IMR-90 (cell line): ENCODE measurements around the gene CRYGN. TPM values are rescaled to one million over a fixed set of nuclear protein-coding genes. Genes with fewer than 3 reads are reported as not detected.

Source experiments
- ATAC-seq: fragments of 200-7000 bp; cut with Tn5 transposase; 2 replicates; pipeline ENCODE4 v1.9.1; 2020; ENCODE audit warnings: low read depth, mild to moderate bottlenecking, moderate library complexity
- BruUV-seq: library from RNA; stranded (reverse); fragments of 400-500 nt; replicated peaks from 2 replicates; lab custom pipeline; 2021; lab: Mats Ljungman, UMichigan
- CTCF ChIA-PET: fragments of 300-600 bp; formaldehyde crosslinking; extraction: SDS; loops from one replicate; lab custom pipeline; 2021; ENCODE audit warnings: antibody characterized with exemption; lab: Yijun Ruan, JAX
- POLR2A ChIA-PET: fragments of 300-600 bp; sonication (Branson Sonifier 250); formaldehyde crosslinking; loops from one replicate; lab custom pipeline; 2022; ENCODE audit warnings: antibody characterized with exemption; ENCODE audit not compliant: unreplicated experiment; lab: Charles Lee
- DNase-seq: peaks from one replicate; pipeline ENCODE4 v3.0.0; 2013
- H2AFZ ChIP-seq: replicated peaks from 2 replicates; pipeline ENCODE3; 2013; ENCODE audit warnings: low read length, mild to moderate bottlenecking; ENCODE audit not compliant: poor library complexity
- H2AK5ac ChIP-seq: 2 replicates; pipeline ENCODE4 v1.6.1; 2013; ENCODE audit warnings: low read depth, low read length, inconsistent platforms
- H2AK9ac ChIP-seq: replicated peaks from 2 replicates; pipeline ENCODE3; 2013; ENCODE audit warnings: mild to moderate bottlenecking, low read depth, low read length, moderate library complexity; ENCODE audit not compliant: poor library complexity
- H2BK120ac ChIP-seq: 2 replicates; pipeline ENCODE4 v1.6.1; 2013; ENCODE audit warnings: low read depth, low read length, inconsistent platforms
- H2BK15ac ChIP-seq: 3 replicates; pipeline ENCODE4 v1.6.1; 2013; ENCODE audit warnings: low read depth, low read length, inconsistent platforms
- H2BK20ac ChIP-seq: 2 replicates; pipeline ENCODE4 v1.6.1; 2013; ENCODE audit warnings: low read depth, mild to moderate bottlenecking, inconsistent platforms, low read length, moderate library complexity
- H2BK5ac ChIP-seq: 2 replicates; pipeline ENCODE4 v1.6.1; 2013; ENCODE audit warnings: mild to moderate bottlenecking, low read depth, low read length, inconsistent platforms; ENCODE audit not compliant: poor library complexity, severe bottlenecking
- H3K14ac ChIP-seq: replicated peaks from 2 replicates; pipeline ENCODE4 v1.6.1; 2013; ENCODE audit warnings: low read depth, low read length, inconsistent platforms
- H3K18ac ChIP-seq: 2 replicates; pipeline ENCODE4 v1.6.1; 2013; ENCODE audit warnings: low read depth, low read length, control low read depth
- H3K23ac ChIP-seq: 2 replicates; pipeline ENCODE4 v1.6.1; 2013; ENCODE audit warnings: low read depth, low read length, inconsistent platforms
- H3K27ac ChIP-seq: 2 replicates; pipeline ENCODE4 v1.5.1; 2013; ENCODE audit warnings: mild to moderate bottlenecking, control low read depth, low read length; ENCODE audit not compliant: insufficient read depth
- H3K27me3 ChIP-seq: 2 replicates; pipeline ENCODE4 v1.6.1; 2013; ENCODE audit warnings: low read length; ENCODE audit not compliant: control insufficient read depth, insufficient read depth
- H3K36me3 ChIP-seq: 2 replicates; pipeline ENCODE4 v1.6.1; 2013; ENCODE audit warnings: low read length, mixed read lengths; ENCODE audit not compliant: control insufficient read depth, insufficient read depth
- H3K4ac ChIP-seq: 2 replicates; pipeline ENCODE4 v1.6.1; 2013; ENCODE audit warnings: low read depth, low read length, inconsistent platforms
- H3K4me1 ChIP-seq: 2 replicates; pipeline ENCODE4 v1.6.1; 2013; ENCODE audit warnings: low read length, mixed read lengths; ENCODE audit not compliant: control insufficient read depth, insufficient read depth
- H3K4me2 ChIP-seq: 2 replicates; pipeline ENCODE4 v1.6.1; 2013; ENCODE audit warnings: low read depth, mild to moderate bottlenecking, control low read depth, low read length, moderate library complexity
- H3K4me3 ChIP-seq: 2 replicates; pipeline ENCODE4 v1.5.1; 2013; ENCODE audit warnings: low read depth, mild to moderate bottlenecking, control low read depth, low read length, moderate library complexity; ENCODE audit not compliant: insufficient read depth
- H3K56ac ChIP-seq: 2 replicates; pipeline ENCODE4 v1.6.1; 2013; ENCODE audit warnings: low read length, inconsistent platforms; ENCODE audit not compliant: insufficient read depth; ENCODE audit errors: extremely low read depth
- H3K79me1 ChIP-seq, 2 experiments: 2 replicates each; pipeline ENCODE4 v1.6.1; 2013; ENCODE audit warnings: low read length in 2 of 2, inconsistent platforms in 1 of 2, low read depth in 1 of 2
- H3K9ac ChIP-seq: 2 replicates; pipeline ENCODE4 v1.6.1; 2013; ENCODE audit warnings: low read depth, low read length, control low read depth
- H3K9me1 ChIP-seq: 2 replicates; pipeline ENCODE4 v1.6.1; 2013; ENCODE audit warnings: low read length, inconsistent platforms; ENCODE audit not compliant: insufficient read depth
- H3K9me3 ChIP-seq: 2 replicates; pipeline ENCODE4 v1.6.1; 2013; ENCODE audit warnings: low read length; ENCODE audit not compliant: control insufficient read depth, insufficient read depth
- H4K20me1 ChIP-seq: 2 replicates; pipeline ENCODE4 v1.6.1; 2013; ENCODE audit warnings: low read length, inconsistent platforms; ENCODE audit not compliant: insufficient read depth
- H4K5ac ChIP-seq: 2 replicates; pipeline ENCODE4 v1.6.1; 2013; ENCODE audit warnings: mild to moderate bottlenecking, low read depth, low read length, control low read depth
- H4K8ac ChIP-seq, 2 experiments: 2 replicates each; pipeline ENCODE4 v1.6.1; 2013; ENCODE audit warnings: low read depth in 2 of 2, low read length in 2 of 2, control low read depth in 1 of 2, inconsistent platforms in 1 of 2
- H4K91ac ChIP-seq: 2 replicates; pipeline ENCODE4 v1.6.1; 2013; ENCODE audit warnings: low read depth, low read length, inconsistent platforms; ENCODE audit not compliant: insufficient read depth
- CTCF ChIP-seq: conservative IDR thresholded peaks from 2 replicates; pipeline ENCODE4 v1.5.1; 2012; ENCODE audit warnings: mild to moderate bottlenecking, low read depth, low read length, improper control_type of control experiment
- ELK1 ChIP-seq: fragments of 150-350 bp; IDR thresholded peaks from 2 replicates; pipeline ENCODE4 v1.6.1; 2016; ENCODE audit warnings: low read depth, mild to moderate bottlenecking, low read length, moderate library complexity, borderline replicate concordance
- FOS ChIP-seq: fragments of 150-350 bp; IDR thresholded peaks from 2 replicates; pipeline ENCODE4 v1.6.1; 2016; ENCODE audit warnings: low read depth, low read length
- MAZ ChIP-seq: IDR thresholded peaks from 2 replicates; pipeline ENCODE4 v1.6.1; 2012; ENCODE audit warnings: low read depth, mild to moderate bottlenecking, low read length, improper control_type of control experiment, moderate library complexity, borderline replicate concordance
- MXI1 ChIP-seq: IDR thresholded peaks from 2 replicates; pipeline ENCODE4 v1.6.1; 2012; ENCODE audit warnings: low read depth, mild to moderate bottlenecking, low read length, moderate library complexity, borderline replicate concordance
- POLR2A ChIP-seq: IDR thresholded peaks from 2 replicates; pipeline ENCODE4 v1.6.1; 2012; ENCODE audit warnings: mild to moderate bottlenecking, low read depth, low read length
- RFX5 ChIP-seq: IDR thresholded peaks from 2 replicates; pipeline ENCODE4 v1.8.0; 2012; ENCODE audit warnings: low read depth, mild to moderate bottlenecking, low read length, moderate library complexity
- USF2 ChIP-seq: fragments of 150-350 bp; IDR thresholded peaks from 2 replicates; pipeline ENCODE4 v1.6.1; 2017; ENCODE audit warnings: mild to moderate bottlenecking, antibody characterized with exemption, low read length, low read depth
- WGBS, 2 experiments: methylation state at CpG; one replicate each; pipeline versions ENCODE4 v1.1.5 to v1.1.7; 2013; ENCODE audit warnings: missing lambda C conversion rate in 2 of 2; ENCODE audit not compliant: insufficient read length in 1 of 2; ENCODE audit errors: extremely low coverage in 2 of 2; 5-methylcytosine and 5-hydroxymethylcytosine counted together
- dilution Hi-C: fragments of 300-500 bp; cut with HindIII; formaldehyde crosslinking; loops from one replicate; pipeline ENCODE4 v1.14.3; 2018; ENCODE audit warnings: low sequenced_read_pairs; ENCODE audit not compliant: unreplicated experiment
- in situ Hi-C: fragments of 300-500 bp; cut with MboI; formaldehyde crosslinking; loops from 3 replicates; pipeline ENCODE4 v1.14.3; 2019; ENCODE audit warnings: low sequenced_read_pairs, inconsistent platforms, mixed read lengths
- intact Hi-C: fragments of 100-400 bp; cut with micrococcal nuclease; formaldehyde crosslinking; loops from 2 replicates; pipeline ENCODE4 v1.10.0; 2022
- polyA plus RNA-seq, 3 experiments: library from polyadenylated mRNA; depleted of rRNA; stranded (reverse); fragments of >200 nt; gene quantifications; 2 replicates each; pipeline ENCODE4 v1.2.3, GENCODE V29; 2012; ENCODE audit warnings: low replicate concordance in 1 of 3
- total RNA-seq: library from RNA; depleted of rRNA; stranded (reverse); fragments of >200 nt; gene quantifications from 2 replicates; pipeline ENCODE4 v1.2.3, GENCODE V29; 2012

CRYGN gene
- total and polyA plus RNA-seq, 2 of the 4 experiments (the other 2 are of a cell fraction), result not detected

GRCh38 chr7:151449990-151450389, 10.0 kb upstream of the CRYGN start:
- no peaks in the 10 kb centered on the region for H3K9me3 ChIP-seq
- no peak overlapping the region for H2BK5ac ChIP-seq
- H3K27ac ChIP-seq, result no peak overlapping the region
- no peak overlapping the region for H3K4ac ChIP-seq
- H3K14ac ChIP-seq, result no peak overlapping the region
- no peak overlapping the region for H3K56ac ChIP-seq
- no peak overlapping the region for H4K8ac ChIP-seq
- no peak overlapping the region for H2BK120ac ChIP-seq
- in situ Hi-C loops (loop anchor here (5.0 to 25.0 kb wide), 2 partner anchors 83 to 312 kb away; no protein-coding TSS in a partner anchor), intact Hi-C loops (no loop called here), dilution Hi-C loops (no loop called here)
- no peak overlapping the region for H2BK15ac ChIP-seq
- H4K91ac ChIP-seq, result no peak overlapping the region
- H3K4me2 ChIP-seq, result no peak overlapping the region
- no TSS peak for BruUV-seq
- H2AK9ac ChIP-seq, result no peak overlapping the region
- H2AK5ac ChIP-seq, result no peak overlapping the region
- H2AFZ ChIP-seq, result no peak overlapping the region
- no peak for DNase-seq
- H3K36me3 ChIP-seq, result no peaks in the 10 kb centered on the region
- no peaks in the 10 kb centered on the region for H3K79me1 ChIP-seq
- no peak for ATAC-seq
- H4K5ac ChIP-seq, result no peak overlapping the region
- TF ChIP-seq USF2 (no peak), ELK1 (no peak), MAZ (no peak), FOS (no peak), CTCF (no peak), MXI1 (no peak), POLR2A (no peak), RFX5 (no peak)
- H3K27me3 ChIP-seq, result no peaks in the 10 kb centered on the region; the same call in none of the 2 replicates
- H3K4me1 ChIP-seq, result no peaks in the 10 kb centered on the region; the same call in 1 of the 2 replicates
- no peaks in the 10 kb centered on the region for H4K20me1 ChIP-seq
- no peak overlapping the region for H3K4me3 ChIP-seq
- ChIA-PET POLR2A (no interaction called here), CTCF (interaction anchor here (1.5 to 1.9 kb wide), 2 partner anchors 80 to 134 kb away, joined by 5 to 7 read pairs; no protein-coding TSS in a partner anchor)
- H3K18ac ChIP-seq, result no peak overlapping the region
- 80% methylated on average over 1 of the region's 9 CpGs; no CpG with 5 or more reads in 1 of the 2 experiments for WGBS, 2 experiments
- no peak overlapping the region for H3K9ac ChIP-seq
- no peaks in the 10 kb centered on the region for H3K9me1 ChIP-seq
- no peak overlapping the region; the same call in 1 of the 2 replicates for H2BK20ac ChIP-seq
- no peak overlapping the region for H3K23ac ChIP-seq
